Activated gamma-delta T cell treated with Interleukin-2 at 50 U/mL for 16 hours (primary cell): ENCODE results near the gene SNRNP70.
A peak's percentile ranks its signal among the peaks of the same experiment; 100 is the strongest.
"Not testable (repeated sequence)": the region's sequence is repeated elsewhere in the genome, so short reads cannot be mapped to it uniquely, and the experiment has no call there.

Experiments used
- DNase-seq: peaks from one replicate; pipeline ENCODE4 v3.0.0-alpha.2; 2020

The SNRNP70 gene, protein sequence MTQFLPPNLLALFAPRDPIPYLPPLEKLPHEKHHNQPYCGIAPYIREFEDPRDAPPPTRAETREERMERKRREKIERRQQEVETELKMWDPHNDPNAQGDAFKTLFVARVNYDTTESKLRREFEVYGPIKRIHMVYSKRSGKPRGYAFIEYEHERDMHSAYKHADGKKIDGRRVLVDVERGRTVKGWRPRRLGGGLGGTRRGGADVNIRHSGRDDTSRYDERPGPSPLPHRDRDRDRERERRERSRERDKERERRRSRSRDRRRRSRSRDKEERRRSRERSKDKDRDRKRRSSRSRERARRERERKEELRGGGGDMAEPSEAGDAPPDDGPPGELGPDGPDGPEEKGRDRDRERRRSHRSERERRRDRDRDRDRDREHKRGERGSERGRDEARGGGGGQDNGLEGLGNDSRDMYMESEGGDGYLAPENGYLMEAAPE

DNA sequence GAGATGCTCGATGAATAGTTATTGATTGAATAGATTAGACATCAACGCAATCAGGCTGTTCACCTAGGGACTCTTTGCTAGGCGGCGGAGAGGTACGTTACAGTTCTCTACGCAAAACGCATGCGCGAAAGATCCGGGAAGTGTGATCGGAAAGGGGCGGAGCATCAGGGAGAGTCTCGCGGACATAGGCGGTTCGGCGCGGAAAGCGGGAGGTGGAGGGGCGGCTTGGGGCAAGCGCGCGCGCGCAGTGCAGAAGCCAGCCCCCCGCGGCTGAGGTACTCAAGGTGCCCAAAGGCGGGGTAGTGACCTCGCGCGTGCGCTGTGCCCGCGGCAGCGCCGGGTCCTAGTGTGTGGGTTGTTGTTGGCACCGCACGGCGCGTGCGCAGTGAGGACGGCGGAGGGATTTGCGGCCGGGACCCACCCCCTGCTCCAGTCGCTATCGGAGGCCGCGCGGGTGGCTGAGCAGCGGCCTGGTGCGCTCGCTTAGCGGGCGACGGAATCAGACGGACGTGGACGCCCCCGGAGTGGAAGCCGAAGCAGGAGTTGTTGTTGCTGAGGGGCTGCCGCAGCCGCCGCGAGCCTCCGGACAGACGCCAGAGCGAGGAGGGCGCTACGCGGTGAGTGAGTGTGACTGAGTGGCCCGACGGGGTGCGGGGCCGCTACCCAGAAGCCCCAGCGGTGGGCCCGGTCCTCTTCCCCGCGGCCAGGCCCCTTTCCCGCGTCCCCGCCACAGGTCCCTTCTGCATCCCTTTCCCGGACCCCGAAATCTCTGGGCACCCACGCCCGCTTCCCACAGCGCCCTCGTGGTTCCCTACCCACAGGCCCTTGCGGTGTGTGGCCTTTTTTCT, at the start of gene SNRNP70:
Gene SNRNP70 (plus strand): TSS at position 432 of the 848 bp plus-strand sequence. CDS start 964 bp downstream, outside the sequence.
- peak; percentile 99 for DNase-seq

DNA sequence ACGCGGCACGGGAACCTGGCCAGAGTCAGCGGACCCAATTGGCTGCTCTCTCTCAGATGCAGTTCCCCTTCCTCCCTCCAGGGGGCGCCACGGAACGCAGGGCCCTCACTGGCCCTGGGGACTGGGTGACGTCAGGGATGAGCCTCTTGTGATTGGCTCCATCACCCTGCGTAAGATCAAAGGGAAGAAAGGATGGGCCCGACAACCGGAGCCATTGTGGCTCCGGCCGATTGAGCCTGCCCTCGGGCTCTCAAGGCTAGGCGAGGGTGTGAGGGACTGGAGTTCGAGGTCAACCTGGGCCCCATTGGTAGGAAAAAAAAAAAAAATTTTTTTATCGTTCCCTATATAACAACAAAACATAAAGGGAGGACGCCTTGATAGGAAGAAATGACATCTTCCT, 48.4 kb upstream of the SNRNP70 start, which contains the start of gene CGB1:
Gene CGB1 (minus strand): TSS at position 81 of the 400 bp plus-strand sequence. CDS start 184 bp downstream, outside the sequence.
- DNase-seq, result peak; percentile 30

DNA sequence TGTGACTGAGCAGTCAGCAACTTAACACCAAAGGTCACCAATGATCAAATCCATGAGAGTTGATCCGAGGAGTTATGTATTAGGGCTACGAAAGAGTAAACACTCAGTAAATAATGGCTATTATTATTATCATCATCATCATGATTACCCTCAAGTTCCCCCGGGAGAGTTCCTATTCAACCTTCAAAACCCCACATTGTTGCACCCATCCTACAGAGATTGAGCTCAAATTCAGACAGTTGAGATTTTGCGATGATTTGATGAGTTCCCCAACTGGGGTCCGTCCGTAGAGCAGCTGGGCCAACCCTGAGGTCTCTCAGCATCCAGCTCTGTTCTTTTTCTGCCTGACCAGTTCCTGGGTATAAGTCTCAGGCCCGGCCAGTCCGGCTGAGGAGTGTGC, 47.1 kb upstream of the SNRNP70 start:
- DNase-seq, result not testable (repeated sequence)

DNA sequence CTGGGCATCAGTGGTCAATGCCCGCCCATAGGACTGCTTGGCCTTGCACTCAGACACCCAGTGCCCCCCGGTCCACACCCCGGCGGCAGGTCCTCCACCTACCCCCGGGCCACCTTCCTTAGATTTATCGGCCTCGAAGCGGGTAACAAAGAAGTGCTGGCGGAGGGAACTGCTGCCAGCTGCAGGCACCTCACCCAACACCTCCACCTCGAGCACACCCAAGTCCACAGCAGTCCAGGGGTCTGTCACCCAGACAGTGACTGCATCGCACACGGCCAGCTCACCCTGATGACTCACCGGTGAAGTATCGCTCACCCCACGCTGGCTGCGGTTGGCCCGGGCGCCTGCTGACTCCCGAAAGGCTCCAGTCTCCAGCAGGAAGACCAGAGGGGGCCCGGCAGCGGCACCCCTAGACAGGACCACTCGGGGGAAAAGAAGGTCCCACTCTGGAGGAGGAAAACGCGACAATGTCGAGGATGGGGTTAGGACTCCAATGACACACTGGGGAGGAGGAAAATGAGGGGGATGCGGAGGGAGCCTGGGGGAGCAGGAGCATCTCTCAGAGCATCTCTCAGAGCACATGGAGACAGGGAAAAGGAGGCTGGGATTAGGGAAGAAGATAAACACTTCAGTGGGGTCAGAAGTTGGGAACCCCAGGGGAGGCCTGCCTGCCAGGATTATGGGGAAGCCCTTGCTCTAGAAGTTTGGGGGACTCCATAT, 46.5 kb upstream of the SNRNP70 start:
- DNase-seq, result not testable (repeated sequence)

DNA sequence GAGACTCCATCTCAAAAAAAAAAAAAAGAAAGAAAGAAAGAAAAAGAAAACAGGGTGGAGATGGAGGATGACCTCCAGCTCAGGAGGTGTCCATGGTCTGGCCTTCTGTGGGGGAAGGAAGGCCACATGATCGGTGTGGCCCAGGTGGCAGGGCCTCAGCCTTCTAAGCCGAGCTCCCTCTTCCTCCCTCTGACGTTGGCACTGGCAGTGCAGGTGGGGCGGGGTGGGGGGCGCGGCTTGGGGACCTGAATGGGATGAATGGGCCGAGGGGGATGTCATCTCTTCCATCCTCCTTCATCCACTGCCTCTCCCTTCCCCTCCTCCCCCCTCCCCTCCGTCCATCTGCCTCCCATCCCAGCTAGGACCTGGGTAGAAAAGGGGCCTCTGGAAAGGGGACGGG, 45.5 kb upstream of the SNRNP70 start:
- DNase-seq, result not testable (repeated sequence)

DNA sequence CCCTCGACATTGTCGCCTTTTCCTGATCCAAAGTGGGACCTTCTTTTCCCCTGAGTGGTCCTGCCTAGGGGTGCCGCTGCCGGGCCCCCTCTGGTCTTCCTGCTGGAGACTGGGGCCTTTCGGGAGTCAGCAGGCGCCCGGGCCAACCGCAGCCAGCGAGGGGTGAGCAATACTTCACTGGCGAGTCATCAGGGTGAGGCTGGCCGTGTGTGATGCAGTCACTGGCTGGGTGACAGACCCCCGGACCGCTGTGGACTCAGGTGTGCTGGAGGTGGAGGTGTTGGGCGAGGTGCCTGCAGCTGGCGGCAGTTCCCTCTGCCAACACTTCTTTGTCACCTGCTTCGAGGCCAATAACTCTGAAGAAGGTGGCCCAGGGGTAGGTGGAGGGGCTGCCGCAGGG, 43.1 kb upstream of the SNRNP70 start:
- no peak for DNase-seq

DNA sequence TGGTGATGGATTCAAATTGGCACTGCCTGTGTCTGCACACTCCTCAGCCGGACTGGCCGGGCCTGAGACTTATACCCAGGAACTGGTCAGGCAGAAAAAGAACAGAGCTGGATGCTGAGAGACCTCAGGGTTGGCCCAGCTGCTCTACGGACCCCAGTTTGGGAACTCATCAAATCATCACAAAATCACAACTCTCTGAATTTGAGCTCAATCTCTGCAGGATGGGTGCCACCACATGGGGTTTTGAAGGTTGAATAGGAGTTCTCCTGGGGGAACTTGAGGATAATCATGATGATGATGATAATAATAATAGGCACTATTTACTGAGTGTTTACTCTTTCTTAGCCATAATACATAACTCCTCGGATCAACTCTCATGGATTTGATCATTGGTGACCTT, 42.6 kb upstream of the SNRNP70 start:
- not testable (repeated sequence) for DNase-seq

DNA sequence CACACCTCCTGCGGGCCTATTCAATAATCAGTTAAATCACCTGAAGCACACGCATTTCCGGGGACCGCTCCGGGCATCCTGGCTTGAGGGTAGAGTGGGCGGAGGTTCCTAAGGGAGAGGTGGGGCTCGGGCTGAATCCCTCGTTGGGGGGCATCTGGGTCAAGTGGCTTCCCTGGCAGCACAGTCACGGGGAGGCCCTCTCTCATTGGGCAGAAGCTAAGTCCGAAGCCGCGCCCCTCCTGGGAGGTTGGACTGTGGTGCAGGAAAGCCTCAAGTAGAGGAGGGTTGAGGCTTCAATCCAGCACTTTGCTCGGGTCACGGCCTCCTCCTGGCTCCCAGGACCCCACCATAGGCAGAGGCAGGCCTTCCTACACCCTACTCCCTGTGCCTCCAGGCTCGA, 41.7 kb upstream of the SNRNP70 start, which contains the start of gene CGB5:
Gene CGB5 (plus strand): TSS at position 301 of the 400 bp plus-strand sequence. CDS start 362 bp downstream, outside the sequence.
- not testable (repeated sequence) for DNase-seq

DNA sequence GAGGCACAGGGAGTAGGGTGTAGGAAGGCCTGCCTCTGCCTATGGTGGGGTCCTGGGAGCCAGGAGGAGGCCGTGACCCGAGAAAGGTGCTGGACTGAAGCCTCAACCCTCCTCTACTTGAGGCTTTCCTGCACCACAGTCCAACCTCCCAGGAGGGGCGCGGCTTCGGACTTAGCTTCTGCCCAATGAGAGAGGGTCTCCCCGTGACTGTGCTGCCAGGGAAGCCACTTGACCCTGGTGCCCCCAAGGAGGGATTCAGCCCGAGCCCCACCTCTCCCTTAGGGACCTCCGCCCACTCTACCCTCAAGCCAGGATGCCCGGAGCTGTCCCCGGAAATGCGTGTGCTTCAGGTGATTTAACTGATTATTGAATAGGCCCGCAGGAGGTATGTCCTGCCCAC, 36.2 kb upstream of the SNRNP70 start, which contains the start of gene CGB8:
Gene CGB8 (minus strand): TSS at position 101 of the 400 bp plus-strand sequence. CDS start 372 bp downstream, outside the sequence.
- not testable (repeated sequence) for DNase-seq

DNA sequence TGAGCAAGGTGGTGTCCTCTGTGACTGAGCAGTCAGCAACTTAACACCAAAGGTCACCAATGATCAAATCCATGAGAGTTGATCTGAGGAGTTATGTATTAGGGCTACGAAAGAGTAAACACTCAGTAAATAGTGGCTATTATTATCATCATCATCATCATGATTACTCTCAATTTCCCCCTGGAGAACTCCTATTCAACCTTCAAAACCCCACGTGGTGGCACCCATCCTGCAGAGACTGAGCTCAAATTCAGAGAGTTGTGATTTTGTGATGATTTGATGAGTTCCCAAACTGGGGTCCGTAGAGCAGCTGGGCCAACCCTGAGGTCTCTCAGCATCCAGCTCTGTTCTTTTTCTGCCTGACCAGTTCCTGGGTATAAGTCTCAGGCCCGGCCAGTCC, 35.4 kb upstream of the SNRNP70 start:
- not testable (repeated sequence) for DNase-seq

DNA sequence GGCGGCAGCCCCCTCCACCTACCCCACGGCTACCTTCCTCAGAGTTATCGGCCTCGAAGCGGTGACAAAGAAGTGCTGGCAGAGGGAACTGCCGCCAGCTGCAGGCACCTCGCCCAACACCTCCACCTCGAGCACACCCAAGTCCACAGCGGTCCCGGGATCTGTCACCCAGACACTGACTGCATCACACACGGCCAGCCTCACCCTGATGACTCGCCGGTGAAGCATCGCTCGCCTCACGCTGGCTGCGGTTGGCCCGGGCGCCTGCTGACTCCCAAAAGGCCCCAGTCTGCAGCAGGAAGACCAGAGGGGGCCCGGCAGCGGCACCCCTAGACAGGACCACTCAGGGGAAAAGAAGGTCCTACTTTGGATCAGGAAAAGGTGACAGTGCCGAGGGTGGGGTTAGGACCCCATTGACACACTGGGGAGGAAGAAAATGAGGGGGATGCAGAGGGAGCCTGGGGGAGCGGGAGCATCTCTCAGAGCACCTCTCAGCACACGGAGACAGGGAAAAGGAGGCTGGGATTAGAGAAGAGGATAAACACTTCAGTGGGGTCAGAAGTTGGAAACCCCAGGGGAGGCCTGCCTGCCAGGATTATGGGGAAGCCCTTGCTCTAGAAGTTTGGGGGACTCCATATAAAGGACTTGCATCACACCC, 34.7 kb upstream of the SNRNP70 start:
- not testable (repeated sequence) for DNase-seq

DNA sequence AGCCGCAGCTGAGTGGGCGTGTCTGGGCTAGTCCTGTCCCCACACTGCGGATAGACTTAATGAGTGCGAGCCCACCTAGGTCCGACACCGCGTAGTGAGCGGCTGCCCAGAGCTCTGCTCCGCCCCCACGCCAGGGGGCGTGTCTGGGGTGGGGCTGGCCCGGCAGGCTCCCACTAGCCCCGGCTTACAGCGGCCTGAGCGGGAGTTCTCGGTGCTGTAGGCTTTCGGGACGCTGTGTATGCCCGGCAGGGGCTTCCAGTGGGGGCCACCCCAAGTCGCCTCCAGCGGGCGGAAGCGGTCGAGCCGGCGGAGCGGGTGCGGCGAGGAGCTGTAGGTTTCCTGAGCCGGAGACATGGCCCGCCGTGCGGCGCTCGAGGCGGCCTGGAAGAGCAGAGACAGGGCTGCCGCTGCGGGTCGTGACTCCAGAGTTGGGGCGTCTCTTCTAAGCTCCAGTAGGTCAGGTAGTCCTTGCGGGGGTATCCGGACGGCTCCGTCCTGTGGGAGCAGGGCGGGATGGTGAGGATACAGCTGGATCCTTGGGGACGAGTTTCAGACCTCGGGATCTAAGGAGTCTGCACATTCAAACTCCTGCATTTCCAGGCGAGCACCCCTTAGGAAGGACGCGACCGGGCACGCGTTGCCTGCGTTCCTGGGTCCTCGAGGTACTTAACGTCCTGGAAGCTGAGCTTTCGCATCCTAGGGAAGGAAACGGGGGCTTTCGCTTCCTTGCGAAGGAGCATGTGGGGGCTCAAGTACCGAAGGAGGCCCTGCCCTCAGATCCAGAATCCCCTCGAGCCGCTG, 28.9 kb upstream of the SNRNP70 start:
- peak; percentile 49 for DNase-seq

DNA sequence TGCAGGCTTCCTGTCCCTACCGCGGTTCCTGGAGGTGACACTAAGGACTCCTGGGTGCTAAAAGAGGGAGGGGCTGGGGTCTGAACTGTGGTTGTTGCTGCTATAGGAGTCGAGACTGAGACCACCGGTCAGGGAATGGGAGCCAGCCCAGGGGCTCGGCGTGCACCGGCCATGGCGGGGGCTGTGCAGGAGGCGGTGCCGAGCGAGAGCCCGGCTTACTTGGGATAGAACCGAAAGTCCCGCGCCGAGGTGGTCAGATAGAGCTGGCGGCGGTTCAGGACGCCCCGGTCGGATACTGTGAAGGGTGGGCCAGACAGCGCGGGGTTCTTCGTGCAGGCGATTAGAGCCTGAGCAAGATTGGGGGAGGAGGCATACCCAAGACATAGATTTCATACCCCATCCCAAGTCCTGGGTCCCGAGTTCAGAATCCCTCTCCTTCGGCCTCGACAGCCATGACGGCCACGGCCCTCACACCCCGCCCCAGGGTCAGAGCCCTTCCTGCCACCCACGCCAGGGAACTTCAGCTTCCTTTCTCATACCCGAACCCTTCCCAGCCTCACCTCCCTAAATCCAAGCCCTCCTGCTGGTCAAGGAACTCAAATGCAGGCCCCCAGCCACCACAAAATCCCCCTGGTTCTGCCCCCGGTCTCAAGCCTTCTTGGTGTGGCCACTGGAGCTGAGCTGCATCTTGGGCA, 28.2 kb upstream of the SNRNP70 start:
- DNase-seq, result not testable (repeated sequence)

DNA sequence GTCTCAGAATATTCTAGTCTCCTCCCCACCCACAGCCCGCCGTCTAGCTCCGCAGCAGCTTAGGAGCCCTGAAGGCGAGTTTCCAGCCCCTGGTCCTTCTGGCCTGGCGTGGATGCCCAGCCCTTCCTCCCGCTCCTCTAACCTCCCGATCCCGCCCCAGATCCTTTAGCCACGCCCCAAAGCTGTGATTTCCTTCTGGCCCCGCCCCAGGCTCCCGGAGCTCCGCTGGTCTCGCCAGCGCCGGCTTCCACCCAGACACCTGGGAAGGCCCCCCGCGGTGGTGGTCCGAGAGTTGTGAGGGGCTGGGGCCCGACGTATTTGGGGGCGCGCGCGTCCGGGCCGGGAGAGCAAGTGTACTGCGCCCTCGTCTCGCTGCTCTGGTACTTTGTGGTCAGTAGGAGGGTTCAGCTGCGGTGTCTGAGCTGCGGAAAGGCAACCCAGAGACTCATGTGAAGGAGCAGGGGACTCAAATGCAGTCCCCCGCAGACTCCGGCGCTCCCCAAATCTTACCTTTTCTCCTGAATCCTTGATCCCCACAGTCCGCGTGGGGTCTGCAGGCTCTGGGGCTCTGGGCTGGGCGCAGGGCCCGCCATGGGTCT, 27.5 kb upstream of the SNRNP70 start, which contains the start of gene CGB7:
Gene CGB7 (minus strand): TSS at position 114 of the 599 bp plus-strand sequence. CDS start 2,374 bp downstream, outside the sequence.
- no peak for DNase-seq

DNA sequence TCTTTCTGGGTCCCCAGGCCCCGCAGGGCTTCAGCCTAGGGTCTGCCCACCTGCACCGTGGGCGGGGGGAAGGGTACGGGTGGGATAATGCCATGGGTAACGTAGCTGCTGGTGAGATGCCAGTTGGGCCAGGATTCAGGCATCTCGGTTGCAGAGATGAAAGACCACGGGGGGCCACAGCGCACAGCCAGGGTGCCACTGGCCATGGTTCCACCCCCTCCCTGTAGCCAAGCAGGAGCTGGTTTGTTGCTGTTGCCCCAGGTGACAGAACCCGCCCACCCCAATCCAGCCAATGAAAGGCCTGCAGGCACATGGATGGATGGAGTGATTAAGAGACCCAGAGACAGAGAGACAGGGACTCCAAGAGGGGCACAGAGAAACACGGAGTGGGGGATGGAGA, 26.7 kb upstream of the SNRNP70 start:
- DNase-seq, result no peak

DNA sequence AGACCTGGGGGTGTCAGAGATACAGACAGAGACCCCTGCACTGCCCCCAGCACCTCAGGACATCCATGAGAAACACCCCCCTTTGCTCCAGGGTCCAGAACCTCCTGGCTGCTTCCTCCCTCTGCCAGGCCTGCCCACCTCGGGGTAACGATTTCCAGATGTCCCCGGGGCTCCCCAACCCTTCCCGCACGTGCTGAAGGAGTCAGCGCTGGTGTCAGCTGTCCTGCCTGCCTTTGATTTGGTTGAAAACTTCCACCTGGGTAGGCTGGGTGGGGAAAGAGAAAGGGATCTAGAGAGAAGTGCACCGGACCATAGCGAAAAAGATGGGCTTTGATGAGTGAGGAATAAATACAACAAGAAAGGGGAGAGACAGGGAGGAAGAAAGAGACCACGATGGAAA, 26.2 kb upstream of the SNRNP70 start:
- no peak for DNase-seq

DNA sequence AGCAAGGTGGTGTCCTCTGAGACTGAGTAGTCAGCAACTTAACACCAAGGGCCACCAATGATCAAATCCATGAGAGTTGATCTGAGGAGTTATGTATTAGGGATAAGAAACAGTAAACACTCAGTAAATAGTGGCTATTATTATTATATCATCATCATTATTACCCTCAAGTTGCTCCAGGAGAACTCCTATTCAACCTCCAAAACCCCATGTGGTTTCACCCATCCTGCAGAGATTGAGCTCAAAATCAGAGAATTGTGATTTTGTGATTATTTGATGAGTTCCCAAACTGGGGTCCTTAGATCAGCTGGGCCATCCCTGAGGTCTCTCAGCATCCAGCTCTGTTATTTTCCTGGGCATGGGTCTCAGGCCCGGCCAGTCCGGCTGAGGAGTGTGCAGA, 24.3 kb upstream of the SNRNP70 start:
- no peak for DNase-seq

DNA sequence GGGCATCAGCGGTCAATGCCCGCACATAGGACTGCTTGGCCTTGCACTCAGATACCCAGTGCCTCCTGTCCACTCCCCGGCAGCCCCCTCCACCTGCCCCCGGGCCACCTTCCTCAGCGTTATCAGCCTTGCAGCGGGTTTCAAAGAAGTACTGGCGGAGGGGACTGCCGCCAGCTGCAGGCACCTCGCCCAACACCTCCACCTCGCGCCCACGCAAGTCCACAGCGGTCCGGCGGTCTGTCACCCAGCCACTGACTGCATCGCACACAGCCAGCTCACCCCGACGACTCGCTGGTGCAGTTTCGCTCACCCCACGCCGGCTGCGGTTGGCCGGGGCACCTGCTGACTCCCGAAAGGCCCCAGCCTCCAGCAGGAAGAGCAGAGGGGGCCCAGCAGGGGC, 23.8 kb upstream of the SNRNP70 start:
- DNase-seq, result no peak

DNA sequence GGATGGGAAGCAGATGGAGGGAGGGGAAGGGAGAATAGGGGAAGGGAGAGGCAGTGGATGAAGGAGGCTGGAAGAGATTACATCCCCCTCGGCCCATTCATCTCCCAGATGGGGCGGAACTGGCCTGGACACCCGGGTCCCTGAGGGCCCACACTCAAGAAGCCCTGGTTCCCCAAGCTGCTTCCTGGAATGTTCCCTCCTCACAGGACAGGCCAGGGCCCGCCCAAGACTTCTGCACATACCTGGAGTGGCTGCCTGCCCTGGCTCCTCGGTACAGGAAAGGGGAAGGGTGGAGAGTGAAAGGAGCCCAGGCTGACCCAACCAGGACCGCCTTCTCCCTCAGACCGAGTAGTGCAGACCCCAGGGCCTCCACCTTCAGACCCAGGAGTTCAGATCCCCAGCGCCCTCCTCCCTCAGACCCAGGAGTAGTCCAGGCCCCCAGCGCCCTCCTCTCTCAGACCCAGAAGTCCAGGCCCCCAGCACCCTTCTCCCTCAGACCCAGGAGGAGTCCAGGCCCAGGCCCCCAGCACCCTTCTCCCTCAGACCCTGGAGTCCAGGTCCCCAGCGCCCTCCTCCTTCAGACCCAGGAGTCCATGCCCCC, 21.1 kb upstream of the SNRNP70 start:
- no peak for DNase-seq
